Natural killer cell (primary cell): ENCODE measurements around the gene HCRTR2. TPM values are rescaled to one million over a fixed set of nuclear protein-coding genes. Genes with fewer than 3 reads are reported as not detected.

Source experiments
- ATAC-seq, 3 donors: fragments of 150-1000 bp in 2 of 3; fragments of 200-7000 bp in 1 of 3; cut with Tn5 transposase; 1 replicate in 1 of 3; 2 replicates in 2 of 3; pipeline ENCODE4 v1.10.0; 2021; ENCODE audit warnings: mild to moderate bottlenecking in 2 of 3, moderate library complexity in 2 of 3
- DNase-seq, 2 donors: peaks; one replicate each; pipeline versions ENCODE4 v3.0.0 to v3.0.0-alpha.2; 2013 to 2021; ENCODE audit warnings: mixed read lengths in 1 of 2
- H3K27ac ChIP-seq: one replicate; pipeline ENCODE4 v1.5.1; 2013; ENCODE audit warnings: mild to moderate bottlenecking, low read length
- H3K27me3 ChIP-seq: one replicate; pipeline ENCODE4 v1.6.1; 2013; ENCODE audit warnings: low read length; ENCODE audit not compliant: control insufficient read depth, insufficient read depth
- H3K36me3 ChIP-seq: one replicate; pipeline ENCODE4 v1.6.1; 2013; ENCODE audit warnings: low read length; ENCODE audit not compliant: control insufficient read depth, insufficient read depth
- H3K4me1 ChIP-seq: one replicate; pipeline ENCODE4 v1.6.1; 2013; ENCODE audit warnings: low read length; ENCODE audit not compliant: control insufficient read depth, insufficient read depth
- H3K4me3 ChIP-seq: one replicate; pipeline ENCODE4 v1.5.1; 2013; ENCODE audit warnings: low read length
- H3K9me3 ChIP-seq: one replicate; pipeline ENCODE4 v1.6.1; 2013; ENCODE audit warnings: low read length; ENCODE audit not compliant: control insufficient read depth, insufficient read depth
- H3K27ac Mint-ChIP-seq, 2 donors: one replicate each; pipeline ENCODE4 v1.8.0; 2022; ENCODE audit warnings: mild to moderate bottlenecking in 2 of 2, mixed read lengths in 2 of 2, moderate library complexity in 1 of 2
- H3K27me3 Mint-ChIP-seq, 2 donors: one replicate each; pipeline ENCODE4 v1.8.0; 2022; ENCODE audit warnings: low read depth in 2 of 2, mixed read lengths in 2 of 2
- H3K36me3 Mint-ChIP-seq: one replicate; pipeline ENCODE4 v1.8.0; 2022; ENCODE audit warnings: mixed read lengths
- H3K4me1 Mint-ChIP-seq, 2 donors: one replicate each; pipeline ENCODE4 v1.8.0; 2022; ENCODE audit warnings: mixed read lengths in 2 of 2
- H3K4me3 Mint-ChIP-seq: one replicate; pipeline ENCODE4 v1.8.0; 2022; ENCODE audit warnings: mild to moderate bottlenecking, moderate library complexity, mixed read lengths
- H3K9me3 Mint-ChIP-seq, 2 donors: one replicate each; pipeline ENCODE4 v1.8.0; 2022; ENCODE audit warnings: mixed read lengths in 2 of 2
- WGBS: methylation state at CpG from one replicate; pipeline ENCODE4 v1.1.7; 2013; ENCODE audit warnings: missing lambda C conversion rate; ENCODE audit not compliant: insufficient coverage; 5-methylcytosine and 5-hydroxymethylcytosine counted together
- intact Hi-C: fragments of 100-400 bp; cut with micrococcal nuclease; formaldehyde crosslinking; loops from one replicate; pipeline ENCODE4 v1.14.2; 2022
- total RNA-seq, 4 donors: library from RNA; stranded (reverse); fragments of 120-200 nt in 1 of 4; gene quantifications; one replicate each; pipeline versions ENCODE4 v1.2.3 to v1.2.4, GENCODE V29; 2013 to 2022
- TF ChIP-seq, protein P1 (sequence below): fragments of 200-600 bp; IDR thresholded peaks from one replicate; pipeline ENCODE4 v1.8.0; 2022; ENCODE audit warnings: antibody characterized with exemption

Gene HCRTR2
- total RNA-seq, 3 donors from 2014 or later (not counting 1 experiment from before 2014, with no cell fraction given), result not detected

DNA sequence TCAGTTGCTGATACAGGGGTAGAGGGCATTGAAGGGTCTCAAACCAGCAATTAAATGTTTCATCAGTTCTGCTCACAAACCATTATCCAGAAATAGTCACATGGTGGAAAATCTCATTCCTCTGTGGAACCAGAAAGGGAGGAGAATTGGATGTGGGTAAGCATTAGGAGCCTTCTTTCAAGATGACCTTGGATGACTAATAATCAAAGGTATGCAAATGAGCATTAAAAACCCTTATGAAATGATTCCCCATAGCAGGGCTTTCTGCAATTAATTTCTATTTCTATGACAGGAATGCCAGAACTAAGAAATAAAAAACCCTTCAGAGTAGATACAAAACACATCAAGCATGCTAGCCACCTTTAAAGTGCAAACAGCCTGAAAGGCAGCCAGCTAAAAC, 37.4 kb upstream of the HCRTR2 start:
- no peak for ATAC-seq
- intact Hi-C loops, result no loop called here
- no peak overlapping the region for H3K4me3 Mint-ChIP-seq

DNA sequence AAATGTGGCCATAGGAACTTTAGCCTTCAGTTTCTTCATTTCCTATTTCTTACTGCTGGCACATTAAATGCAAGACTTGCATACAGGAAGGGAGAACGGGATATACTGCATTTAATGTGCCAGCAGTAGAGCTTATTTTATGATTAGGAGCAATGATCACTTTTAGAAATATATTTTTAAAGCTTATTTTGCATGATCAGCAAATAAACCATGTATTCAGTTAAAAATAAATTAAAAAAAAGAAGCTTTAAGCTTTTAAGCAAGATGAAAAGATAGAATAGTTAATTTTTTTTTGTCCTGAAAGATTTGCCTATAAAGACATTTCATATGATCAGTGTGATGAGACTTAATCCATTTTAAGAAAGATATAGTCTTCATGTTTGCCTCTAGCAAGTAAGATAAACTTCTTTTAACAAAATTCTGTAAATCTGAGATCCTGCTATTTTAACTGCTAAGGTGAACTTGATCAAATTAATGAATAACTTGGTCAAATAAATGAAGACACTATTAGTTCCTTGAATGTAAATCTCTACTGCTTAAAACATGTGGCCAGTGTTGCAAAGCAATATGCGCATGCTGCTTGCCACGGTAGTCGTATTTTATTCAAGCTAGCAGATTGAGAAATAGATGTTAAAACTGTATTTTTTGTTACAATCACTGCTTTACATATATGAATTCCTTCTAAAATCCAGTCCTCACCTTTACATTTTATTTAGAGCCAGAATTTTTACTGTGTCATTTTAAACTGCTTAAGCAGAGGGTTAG, 36.2 kb upstream of the HCRTR2 start:
- Mint-ChIP-seq H3K4me1 (no peaks in the 10 kb centered on the region), H3K9me3 (peaks cover 2 to 4% of the 10 kb centered on the region in 2 donors), H3K4me3 (no peak overlapping the region), H3K27me3 (peaks cover 0 to 6% of the 10 kb centered on the region in 2 donors), H3K27ac (no peak overlapping the region), H3K36me3 (no peaks in the 10 kb centered on the region)
- Histone ChIP-seq H3K27me3 (no peaks in the 10 kb centered on the region), H3K36me3 (no peaks in the 10 kb centered on the region), H3K4me1 (no peaks in the 10 kb centered on the region), H3K4me3 (no peak overlapping the region), H3K9me3 (no peaks in the 10 kb centered on the region), H3K27ac (no peak overlapping the region)
- intact Hi-C loops, result no loop called here
- no peak for ATAC-seq
- TF ChIP-seq, protein P1, sequence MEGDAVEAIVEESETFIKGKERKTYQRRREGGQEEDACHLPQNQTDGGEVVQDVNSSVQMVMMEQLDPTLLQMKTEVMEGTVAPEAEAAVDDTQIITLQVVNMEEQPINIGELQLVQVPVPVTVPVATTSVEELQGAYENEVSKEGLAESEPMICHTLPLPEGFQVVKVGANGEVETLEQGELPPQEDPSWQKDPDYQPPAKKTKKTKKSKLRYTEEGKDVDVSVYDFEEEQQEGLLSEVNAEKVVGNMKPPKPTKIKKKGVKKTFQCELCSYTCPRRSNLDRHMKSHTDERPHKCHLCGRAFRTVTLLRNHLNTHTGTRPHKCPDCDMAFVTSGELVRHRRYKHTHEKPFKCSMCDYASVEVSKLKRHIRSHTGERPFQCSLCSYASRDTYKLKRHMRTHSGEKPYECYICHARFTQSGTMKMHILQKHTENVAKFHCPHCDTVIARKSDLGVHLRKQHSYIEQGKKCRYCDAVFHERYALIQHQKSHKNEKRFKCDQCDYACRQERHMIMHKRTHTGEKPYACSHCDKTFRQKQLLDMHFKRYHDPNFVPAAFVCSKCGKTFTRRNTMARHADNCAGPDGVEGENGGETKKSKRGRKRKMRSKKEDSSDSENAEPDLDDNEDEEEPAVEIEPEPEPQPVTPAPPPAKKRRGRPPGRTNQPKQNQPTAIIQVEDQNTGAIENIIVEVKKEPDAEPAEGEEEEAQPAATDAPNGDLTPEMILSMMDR, result no peak
- WGBS, result 100% methylated on average over 1 of the region's 4 CpGs
- no peak for DNase-seq

More for the DNA sequence above, 37.4 kb upstream of the HCRTR2 start:
- Histone ChIP-seq H3K36me3 (no peaks in the 10 kb centered on the region), H3K4me3 (no peak overlapping the region), H3K9me3 (no peaks in the 10 kb centered on the region), H3K27me3 (no peaks in the 10 kb centered on the region), H3K4me1 (no peaks in the 10 kb centered on the region), H3K27ac (no peak overlapping the region)
- H3K4me1 Mint-ChIP-seq, result no peaks in the 10 kb centered on the region
- no peak overlapping the region for H3K27ac Mint-ChIP-seq
- TF ChIP-seq, protein P1, result no peak
- H3K36me3 Mint-ChIP-seq, result no peaks in the 10 kb centered on the region
- DNase-seq, result no peak
- peaks cover 0 to 7% of the 10 kb centered on the region in 2 donors for H3K27me3 Mint-ChIP-seq
- peaks cover 0 to 4% of the 10 kb centered on the region in 2 donors for H3K9me3 Mint-ChIP-seq

DNA sequence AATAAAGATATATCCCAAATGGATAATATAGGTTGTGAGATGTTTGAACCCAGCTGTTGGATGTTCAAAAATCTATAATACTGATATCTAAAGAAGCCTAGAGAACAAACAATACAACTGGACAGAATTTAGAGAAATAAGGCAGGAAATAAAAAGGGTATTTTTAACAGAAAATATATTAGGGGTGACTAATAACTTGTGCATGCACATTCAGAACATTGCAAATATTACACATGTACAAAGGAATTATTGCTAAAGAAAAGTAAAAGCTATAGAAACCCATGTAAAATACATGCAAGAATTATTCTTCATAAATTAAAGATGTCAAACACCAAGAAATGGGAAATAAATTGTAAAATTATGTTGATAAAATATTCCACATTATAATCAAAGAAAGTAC, 32.7 kb upstream of the HCRTR2 start:
- ATAC-seq (no peak), DNase-seq (no peak)
- Mint-ChIP-seq H3K9me3 (peaks cover 4 to 5% of the 10 kb centered on the region in 2 donors), H3K27ac (no peak overlapping the region), H3K27me3 (peaks cover 0 to 3% of the 10 kb centered on the region in 2 donors), H3K36me3 (no peaks in the 10 kb centered on the region), H3K4me1 (no peaks in the 10 kb centered on the region), H3K4me3 (no peak overlapping the region)
- intact Hi-C loops, result no loop called here
- H3K4me1 ChIP-seq, result no peaks in the 10 kb centered on the region
- H3K27me3 ChIP-seq, result no peaks in the 10 kb centered on the region
- H3K4me3 ChIP-seq, result no peak overlapping the region
- no peak overlapping the region for H3K27ac ChIP-seq
- H3K36me3 ChIP-seq, result no peaks in the 10 kb centered on the region
- H3K9me3 ChIP-seq, result no peaks in the 10 kb centered on the region
- TF ChIP-seq, protein P1, result no peak

DNA sequence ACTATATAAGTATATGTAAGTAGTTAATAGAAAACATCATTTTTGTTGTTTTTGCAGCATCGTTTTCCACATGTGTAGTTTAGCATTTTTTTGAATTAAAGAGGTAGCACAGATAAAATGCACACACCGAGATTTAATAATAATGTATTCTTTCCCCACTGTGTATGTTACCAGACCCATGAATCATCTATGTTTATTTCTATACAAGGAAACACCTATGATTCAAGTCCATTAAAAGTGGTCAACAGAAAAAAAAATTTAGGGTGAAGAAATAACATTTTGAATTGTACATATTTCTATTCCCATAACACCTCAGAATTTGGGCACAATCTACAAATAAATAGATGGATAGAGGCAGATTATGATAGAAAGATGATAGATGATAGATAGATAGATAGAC, 31.7 kb upstream of the HCRTR2 start:
- Histone ChIP-seq H3K4me1 (no peaks in the 10 kb centered on the region), H3K36me3 (no peaks in the 10 kb centered on the region), H3K27ac (no peak overlapping the region), H3K9me3 (no peaks in the 10 kb centered on the region), H3K27me3 (no peaks in the 10 kb centered on the region), H3K4me3 (no peak overlapping the region)
- peaks cover 0 to 3% of the 10 kb centered on the region in 2 donors for H3K27me3 Mint-ChIP-seq
- ATAC-seq (no peak), DNase-seq (no peak)
- H3K36me3 Mint-ChIP-seq, result no peaks in the 10 kb centered on the region
- TF ChIP-seq, protein P1, result no peak
- 80% methylated on average over 1 of the region's 2 CpGs for WGBS
- no peak overlapping the region for H3K27ac Mint-ChIP-seq
- intact Hi-C loops, result no loop called here
- H3K4me3 Mint-ChIP-seq, result no peak overlapping the region
- no peaks in the 10 kb centered on the region for H3K4me1 Mint-ChIP-seq
- peaks cover 4 to 5% of the 10 kb centered on the region in 2 donors for H3K9me3 Mint-ChIP-seq
